ENCODE data around the gene DCC.

- TF ChIP-seq EZH2 (IDR thresholded peaks at IDR 0.05; ENCODE audit: insufficient read depth, poor library complexity, severe bottlenecking) = no peak
- no peak for TF ChIP-seq EZH2phosphoT487 (IDR thresholded peaks at IDR 0.05; ENCODE audit: insufficient read depth, low read depth)
These were observed 1156.0 kb downstream of the DCC start for GRCh38 chr18:53496028-53496427.
